T-helper 1 cell treated with Interleukin-12 subunit alpha and Interleukin-12 subunit beta and Interleukin-4 antibody, amounts not matched to agents 30 ng/mL and 1 ng/mL, for 36 hours (primary cell): ENCODE data around the gene PLIN1. TPM values are rescaled to one million over a fixed set of nuclear protein-coding genes. Genes with fewer than 3 reads are reported as not detected.

Experiments
- intact Hi-C: fragments of 100-400 bp; cut with micrococcal nuclease; formaldehyde crosslinking; loops from one replicate; pipeline ENCODE4 v1.15.1; 2024
- total RNA-seq: library from RNA; stranded (reverse); gene quantifications from 2 replicates; pipeline ENCODE4 v1.2.3, GENCODE V29; 2022

Gene PLIN1
- total RNA-seq, 1 donor from 2014 or later = not detected

GRCh38 chr15:89628806-89629715 lies 50.1 kb downstream of the PLIN1 start:
- intact Hi-C loops = no loop called here

- intact Hi-C loops = no loop called here
These were observed 50.9 kb downstream of the PLIN1 start for GRCh38 chr15:89628301-89628700.

DNA sequence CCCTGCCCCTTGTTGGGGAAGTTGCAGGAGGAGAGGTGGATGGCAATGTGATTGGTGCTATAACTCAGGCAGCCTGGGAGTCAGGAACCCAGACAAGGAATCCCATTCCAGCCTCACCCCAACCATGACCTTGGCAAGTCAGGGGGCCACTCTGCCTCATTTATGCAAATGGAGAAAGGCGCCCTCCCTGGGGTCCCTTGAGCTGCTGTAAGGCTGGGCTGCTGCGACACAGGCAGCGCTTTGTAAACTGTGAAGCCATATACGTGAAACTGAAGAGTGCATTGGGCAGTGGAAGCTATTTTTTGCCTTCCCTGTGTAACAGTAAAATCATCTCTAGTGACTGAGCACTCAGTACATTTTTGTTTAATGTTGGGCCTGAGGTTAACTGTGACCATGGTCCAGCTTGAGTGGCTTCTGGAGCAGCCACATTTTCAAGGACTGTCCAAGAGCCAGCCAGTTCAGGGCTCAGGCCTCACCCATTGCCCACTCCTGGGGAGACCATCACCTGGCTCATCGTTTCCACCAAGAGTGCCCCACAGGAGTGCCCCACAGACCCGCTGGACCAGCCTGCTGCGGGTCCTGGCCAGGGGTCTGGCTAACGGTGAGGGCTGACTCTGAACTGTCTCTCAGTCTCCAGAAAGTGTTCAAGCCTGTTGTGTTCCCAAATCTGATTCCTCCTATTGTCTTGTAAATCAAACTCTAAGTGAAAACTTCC lies 51.8 kb downstream of the PLIN1 start:
- intact Hi-C loops = no loop called here

DNA sequence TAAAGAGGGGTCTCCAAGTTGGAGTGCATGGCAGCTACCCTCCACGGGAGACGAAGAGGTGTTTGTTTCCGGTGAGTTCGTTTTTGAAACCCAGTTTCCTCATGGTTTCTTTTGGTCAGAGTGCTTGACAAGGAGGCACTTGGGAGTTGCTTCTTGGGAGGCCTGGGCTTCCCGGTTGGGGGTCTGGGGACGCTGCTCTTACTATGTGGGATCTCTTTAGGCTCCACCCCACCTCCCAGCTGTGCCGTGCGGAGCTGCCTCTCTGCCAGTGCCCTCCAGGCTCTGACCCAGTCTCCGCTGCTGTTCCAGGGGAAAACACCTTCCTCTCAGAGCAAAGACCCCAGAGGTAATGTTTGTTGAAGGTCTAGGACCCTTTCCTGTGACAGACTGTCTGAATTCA lies 53.5 kb downstream of the PLIN1 start:
- intact Hi-C loops = no loop called here

DNA sequence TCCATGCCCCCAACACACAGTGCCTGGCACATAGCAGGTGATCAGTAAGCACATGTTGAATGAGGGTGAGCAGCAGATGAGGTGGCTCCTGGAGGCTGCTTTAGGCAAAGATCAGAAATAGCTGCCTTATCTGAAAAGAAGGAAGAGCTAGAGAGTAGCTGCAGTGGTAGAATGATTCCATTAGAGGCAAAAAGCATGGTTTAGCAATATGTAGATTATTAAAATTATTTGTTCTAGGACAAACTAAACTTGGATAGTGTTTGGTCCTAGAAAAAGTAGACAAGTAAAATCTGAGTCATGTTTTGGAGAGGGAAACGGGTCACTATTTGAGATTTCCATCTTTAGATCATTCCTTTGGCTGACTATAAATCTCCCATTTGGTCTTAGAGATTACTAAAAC lies 56.0 kb downstream of the PLIN1 start:
- intact Hi-C loops = no loop called here

- intact Hi-C loops = no loop called here
These were observed 57.6 kb downstream of the PLIN1 start for GRCh38 chr15:89621547-89621946.

GRCh38 chr15:89616228-89616627 lies 62.9 kb downstream of the PLIN1 start:
- intact Hi-C loops = no loop called here

- intact Hi-C loops = no loop called here
These were observed 64.0 kb downstream of the PLIN1 start for GRCh38 chr15:89615135-89615534.

Other genes starting within 250 kb of the PLIN1 start
- not detected in 2 replicates for gene RHCG, start 182.8 kb downstream of the PLIN1 start, total RNA-seq
- 14.1 and 15.4 TPM in 2 replicates for gene TICRR, start 103.9 kb downstream of the PLIN1 start, total RNA-seq
- gene KIF7, start 23.9 kb downstream of the PLIN1 start, total RNA-seq = 0.44 and 0.71 TPM in 2 replicates
- 1.7 and 2.0 TPM in 2 replicates for gene PEX11A, start 11.4 kb upstream of the PLIN1 start, total RNA-seq
- not detected in 2 replicates for gene WDR93, start 11.4 kb upstream of the PLIN1 start, total RNA-seq
- gene MESP1, start 71.9 kb upstream of the PLIN1 start, total RNA-seq = 0.85 and 1.3 TPM in 2 replicates
- not detected in 2 replicates for gene MESP2, start 97.0 kb upstream of the PLIN1 start, total RNA-seq
- gene ANPEP, start 135.5 kb upstream of the PLIN1 start, total RNA-seq = 2.7 and 3.3 TPM in 2 replicates
- 27.5 and 28.5 TPM in 2 replicates for gene AP3S2, start 214.6 kb upstream of the PLIN1 start, total RNA-seq
- not detected in 2 replicates for gene ARPIN, start 233.6 kb upstream of the PLIN1 start, total RNA-seq